SK-N-MC (cell line): ENCODE measurements around the gene TUT7.

Experiments
- DNase-seq: peaks from one replicate; pipeline ENCODE4 v3.0.0-alpha.2; 2011; ENCODE audit warnings: low read depth, low spot score
- H3K27ac ChIP-seq: fragments of 200-600 bp; sonication (generic); 2 replicates; pipeline ENCODE4 v1.5.1; 2016; ENCODE audit warnings: mixed run types
- H3K36me3 ChIP-seq: fragments of 200-600 bp; sonication (generic); 2 replicates; pipeline ENCODE4 v1.6.1; 2017; ENCODE audit warnings: antibody characterized with exemption, low read length, mixed read lengths; ENCODE audit not compliant: insufficient read depth
- H3K4me3 ChIP-seq: fragments of 200-600 bp; sonication (generic); 2 replicates; pipeline ENCODE4 v1.5.1; 2016
- H3K9ac ChIP-seq: fragments of 200-600 bp; sonication (generic); 2 replicates; pipeline ENCODE4 v1.8.0; 2017; ENCODE audit warnings: mixed run types, mixed read lengths; ENCODE audit not compliant: insufficient read length
- H3K9me3 ChIP-seq: fragments of 200-600 bp; sonication (generic); 2 replicates; pipeline ENCODE4 v1.6.1; 2017; ENCODE audit warnings: low read depth, mild to moderate bottlenecking, antibody characterized with exemption, low read length, moderate library complexity, mixed read lengths
- EZH2 ChIP-seq: fragments of 200-600 bp; sonication (generic); IDR thresholded peaks from one replicate; pipeline ENCODE4 v1.6.1; 2017; ENCODE audit warnings: antibody characterized with exemption
- FOXP2 ChIP-seq: optimal IDR thresholded peaks from 2 replicates; pipeline ENCODE3; 2011; ENCODE audit warnings: mild to moderate bottlenecking, moderate library complexity; ENCODE audit not compliant: insufficient read depth; ENCODE audit errors: extremely low read length, control extremely low read depth
- POLR2AphosphoS5 ChIP-seq: IDR thresholded peaks from 2 replicates; pipeline ENCODE4 v1.6.1; 2012; ENCODE audit warnings: mild to moderate bottlenecking, low read depth, low read length, borderline replicate concordance

TUT7 gene

DNA sequence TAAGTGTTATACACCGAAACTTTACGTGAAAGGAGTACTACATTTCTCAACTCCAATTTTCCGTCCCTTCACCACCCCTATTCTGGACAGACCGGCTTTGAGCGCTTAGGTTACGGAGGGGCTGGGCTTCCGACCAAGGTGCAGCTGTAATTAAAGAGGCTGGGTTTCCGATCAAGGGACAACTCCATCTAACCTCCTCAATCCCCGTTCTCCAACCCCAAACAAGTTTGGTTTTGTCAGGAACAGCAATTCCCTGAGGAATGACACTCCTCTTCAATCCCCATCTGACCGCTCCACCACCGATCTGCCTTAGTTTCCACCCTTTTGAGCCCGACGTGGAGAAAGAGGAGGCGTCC is 577 bp downstream of the TUT7 start:
- no peaks in the 10 kb centered on the region for H3K9me3 ChIP-seq
- peak overlapping the region; percentile 82 for H3K4me3 ChIP-seq
- no peak for DNase-seq
- no peak for TF ChIP-seq POLR2AphosphoS5
- TF ChIP-seq FOXP2 = no peak
- H3K9ac ChIP-seq = peak overlapping the region; percentile 80
- H3K27ac ChIP-seq = peak overlapping the region; percentile 39; the same call in 1 of the 2 replicates
- peaks cover 8% of the 10 kb centered on the region; the same call in 1 of the 2 replicates for H3K36me3 ChIP-seq

DNA sequence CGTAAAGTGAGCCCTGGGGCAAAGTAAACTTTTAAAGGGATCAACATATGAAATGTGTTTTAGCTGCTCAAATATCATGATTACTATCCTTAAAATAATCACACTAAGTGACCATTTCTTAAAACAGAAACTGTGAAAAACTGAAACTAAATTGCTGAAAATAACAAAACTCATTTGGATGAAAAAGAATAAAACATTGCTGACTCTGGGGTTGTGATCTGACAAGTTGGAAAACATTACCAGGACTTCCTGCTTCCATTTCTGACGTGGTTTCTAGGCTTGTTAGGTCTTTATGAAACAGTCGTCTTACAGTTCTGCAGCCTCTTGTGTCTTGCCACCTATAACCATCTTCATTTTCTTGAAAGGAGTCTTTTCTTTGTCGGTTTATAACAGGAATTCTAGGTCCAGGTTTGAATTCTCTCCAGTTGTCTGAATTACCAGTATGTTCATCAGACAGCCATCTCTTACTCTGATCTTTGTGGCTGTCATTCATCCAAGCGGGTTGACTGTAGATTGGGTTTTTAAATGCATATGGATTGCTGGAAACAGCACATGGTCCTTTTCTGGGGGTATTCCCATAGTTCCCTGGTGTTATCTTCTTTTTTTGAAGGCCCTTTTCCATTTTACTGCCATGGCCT is 1.7 kb downstream of the TUT7 start:
- H3K36me3 ChIP-seq = peaks cover 8% of the 10 kb centered on the region; the same call in 1 of the 2 replicates
- H3K9ac ChIP-seq = peak overlapping the region; percentile 80
- H3K4me3 ChIP-seq = peak overlapping the region; percentile 82
- H3K9me3 ChIP-seq = no peaks in the 10 kb centered on the region
- TF ChIP-seq EZH2 = no peak
- no peak overlapping the region for H3K27ac ChIP-seq
- no peak for DNase-seq

DNA sequence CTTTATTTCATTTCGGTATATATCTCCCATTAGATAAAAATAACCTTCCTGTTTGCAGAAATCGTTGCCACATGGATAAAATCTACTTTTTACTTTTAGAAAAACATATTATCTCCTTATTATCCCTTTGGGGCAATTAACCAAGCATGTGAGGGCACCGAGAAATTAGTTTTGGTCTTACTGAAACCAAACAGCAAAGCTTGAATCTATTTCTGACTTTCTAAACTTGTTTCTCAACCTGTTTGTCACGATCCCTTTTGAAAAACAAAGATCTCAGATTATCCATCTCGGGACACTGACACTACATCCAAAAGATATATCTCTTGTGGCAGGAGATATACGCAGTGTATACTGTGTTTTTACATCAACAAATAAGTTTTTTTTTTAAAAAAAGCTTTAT is 2.3 kb downstream of the TUT7 start:
- no peaks in the 10 kb centered on the region for H3K9me3 ChIP-seq
- H3K4me3 ChIP-seq = peak overlapping the region; percentile 82
- H3K9ac ChIP-seq = peak overlapping the region; percentile 80
- TF ChIP-seq EZH2 = no peak
- no peak for TF ChIP-seq FOXP2
- no peak for TF ChIP-seq POLR2AphosphoS5
- no peak overlapping the region for H3K27ac ChIP-seq
- no peak for DNase-seq
- H3K36me3 ChIP-seq = peaks cover 8% of the 10 kb centered on the region; the same call in 1 of the 2 replicates

DNA sequence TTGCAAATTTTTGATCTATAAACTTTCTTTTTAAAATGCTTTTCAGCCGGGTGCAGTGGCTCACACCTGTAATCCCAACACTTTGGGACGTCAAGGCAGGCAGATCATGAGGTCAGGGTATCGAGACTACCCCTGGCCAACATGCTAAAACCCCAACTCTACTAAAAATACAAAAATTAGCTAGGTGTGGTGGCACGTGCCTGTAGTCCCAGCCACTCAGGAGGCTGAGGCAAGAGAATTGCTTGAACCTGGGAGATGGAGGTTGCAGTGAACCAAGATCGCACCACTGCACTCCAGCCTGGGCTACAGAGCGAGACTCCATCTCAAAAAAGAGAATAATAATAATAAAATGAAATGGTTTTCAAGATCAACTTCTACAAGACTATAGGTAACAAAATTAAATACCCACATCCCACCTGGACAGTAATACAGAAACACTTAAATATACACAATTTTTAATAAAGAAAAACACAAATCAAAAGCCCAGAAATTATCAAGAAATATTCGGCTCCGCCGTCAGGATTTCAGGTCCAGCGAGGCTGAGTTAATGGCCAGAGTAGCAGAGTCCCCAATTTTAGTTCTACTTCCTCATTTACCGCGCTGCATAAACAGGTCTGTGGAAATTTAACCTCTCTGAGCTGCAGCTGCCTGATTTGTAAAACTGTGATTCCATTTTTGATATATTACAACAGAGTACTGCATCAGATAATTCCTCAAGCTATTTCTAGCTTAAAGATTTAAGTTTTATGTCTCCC is 4.0 kb downstream of the TUT7 start:
- Histone ChIP-seq H3K4me3 (no peak overlapping the region), H3K9me3 (no peaks in the 10 kb centered on the region), H3K27ac (no peak overlapping the region), H3K36me3 (peaks cover 21% of the 10 kb centered on the region), H3K9ac (no peak overlapping the region)
- no peak for TF ChIP-seq POLR2AphosphoS5
- TF ChIP-seq FOXP2 = no peak
- TF ChIP-seq EZH2 = no peak
- no peak for DNase-seq

DNA sequence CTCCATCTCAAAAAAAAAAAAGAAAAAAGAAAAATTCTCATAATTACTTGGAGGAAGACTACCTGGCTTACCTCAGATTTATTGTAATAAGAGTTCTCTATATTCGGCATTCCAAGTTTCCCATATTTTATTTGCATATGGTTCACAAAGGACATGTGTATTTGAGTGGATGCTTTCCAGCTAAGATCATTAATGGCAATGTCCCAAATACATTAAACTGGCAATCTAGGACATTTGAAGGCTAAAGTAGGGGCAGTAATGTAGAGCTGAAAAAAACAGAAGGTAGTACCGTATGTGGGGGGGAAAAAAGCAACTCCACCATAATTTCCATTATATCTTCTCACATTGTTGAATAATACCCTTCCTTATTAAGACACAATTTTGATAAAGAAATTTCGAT is 4.9 kb downstream of the TUT7 start:
- H3K9ac ChIP-seq = no peak overlapping the region
- H3K36me3 ChIP-seq = peaks cover 30% of the 10 kb centered on the region
- H3K27ac ChIP-seq = no peak overlapping the region
- TF ChIP-seq FOXP2 (no peak), EZH2 (no peak), POLR2AphosphoS5 (no peak)
- no peak overlapping the region for H3K4me3 ChIP-seq
- no peaks in the 10 kb centered on the region for H3K9me3 ChIP-seq
- no peak for DNase-seq

DNA sequence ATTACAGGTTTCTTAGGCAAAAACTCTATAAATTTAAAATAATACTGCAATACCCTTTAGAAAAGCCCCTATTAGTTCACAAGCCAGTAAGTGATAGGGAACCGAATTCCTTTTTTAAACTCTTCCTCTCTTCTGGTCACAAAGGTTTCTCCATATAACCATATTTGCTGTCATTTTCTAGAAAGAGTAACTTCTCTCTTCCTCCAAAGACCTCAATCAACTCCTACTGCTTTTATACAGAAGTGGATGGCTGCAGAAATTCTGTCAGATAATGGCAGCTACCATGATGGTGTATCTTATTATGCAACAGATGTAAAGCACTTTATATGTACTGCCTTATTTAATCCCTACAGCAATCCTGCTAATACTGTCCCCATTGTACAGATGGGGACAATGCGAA is 6.2 kb downstream of the TUT7 start:
- no peak for TF ChIP-seq EZH2
- TF ChIP-seq FOXP2 = no peak
- TF ChIP-seq POLR2AphosphoS5 = no peak
- DNase-seq = no peak
- Histone ChIP-seq H3K27ac (no peak overlapping the region), H3K9ac (no peak overlapping the region), H3K9me3 (no peaks in the 10 kb centered on the region), H3K36me3 (peaks cover 37% of the 10 kb centered on the region), H3K4me3 (no peak overlapping the region)

GRCh38 chr9:86344818-86345217 is 9.4 kb downstream of the TUT7 start:
- no peak for DNase-seq

DNA sequence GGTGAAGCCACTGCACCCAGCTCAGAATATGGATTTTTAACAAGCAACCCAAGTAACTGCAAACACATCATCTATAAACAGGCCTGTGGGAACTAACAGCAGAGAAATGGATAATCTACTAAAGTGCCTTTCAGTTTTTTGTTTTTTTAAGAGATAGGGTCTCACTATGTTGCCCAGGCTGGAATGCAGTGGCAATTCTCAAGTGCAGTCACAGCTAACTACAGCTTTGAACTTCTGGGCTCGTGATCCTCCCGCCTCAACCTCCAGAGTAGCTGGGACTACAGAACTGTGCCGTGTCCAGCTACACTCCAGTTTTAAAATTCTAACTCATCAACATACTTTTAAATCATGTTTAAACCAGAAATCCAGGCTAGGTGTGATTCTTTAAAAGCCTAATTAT is 11.9 kb downstream of the TUT7 start:
- TF ChIP-seq EZH2 (no peak), FOXP2 (no peak), POLR2AphosphoS5 (no peak)
- Histone ChIP-seq H3K27ac (no peak overlapping the region), H3K36me3 (peaks cover 84% of the 10 kb centered on the region)

More at GRCh38 chr9:86344818-86345217, 9.4 kb downstream of the TUT7 start:
- H3K4me3 ChIP-seq = no peak overlapping the region
- H3K36me3 ChIP-seq = peaks cover 65% of the 10 kb centered on the region
- H3K9ac ChIP-seq = no peak overlapping the region
- no peak for TF ChIP-seq POLR2AphosphoS5
- no peak for TF ChIP-seq EZH2
- TF ChIP-seq FOXP2 = no peak
- no peak overlapping the region for H3K27ac ChIP-seq
- no peaks in the 10 kb centered on the region for H3K9me3 ChIP-seq

GRCh38 chr9:86341007-86341491 is 13.2 kb downstream of the TUT7 start:
- H3K4me3 ChIP-seq = no peak overlapping the region
- no peak overlapping the region for H3K9ac ChIP-seq
- no peak for DNase-seq
- H3K36me3 ChIP-seq = peaks cover 91% of the 10 kb centered on the region
- TF ChIP-seq POLR2AphosphoS5 (no peak), FOXP2 (no peak), EZH2 (no peak)
- H3K9me3 ChIP-seq = no peaks in the 10 kb centered on the region
- H3K27ac ChIP-seq = no peak overlapping the region

More for the DNA sequence above, 11.9 kb downstream of the TUT7 start:
- no peaks in the 10 kb centered on the region for H3K9me3 ChIP-seq
- no peak for DNase-seq
- H3K9ac ChIP-seq = no peak overlapping the region
- H3K4me3 ChIP-seq = no peak overlapping the region
